Lower leg skin (tissue), 3 donors: Measurements from ENCODE around the gene CELF2.

Experiments used
- CTCF ChIP-seq, 3 donors: fragments of 450-650 bp; IDR thresholded peaks; one replicate each; pipeline ENCODE4 v1.5.1; 2016; ENCODE audit warnings: antibody characterized with exemption in 3 of 3, mild to moderate bottlenecking in 3 of 3, moderate library complexity in 2 of 3
- POLR2A ChIP-seq, 2 donors: fragments of 450-650 bp; IDR thresholded peaks; one replicate each; pipeline ENCODE4 v1.6.1; 2016 to 2017; ENCODE audit warnings: antibody characterized with exemption in 2 of 2, mild to moderate bottlenecking in 1 of 2, moderate library complexity in 1 of 2

- TF ChIP-seq CTCF (IDR thresholded peaks at IDR 0.05) (no peak), POLR2A (IDR thresholded peaks at IDR 0.05) (no peak)
These were observed 346.6 kb downstream of the CELF2 start for GRCh38 chr10:11364241-11364640.
